WI38 (cell line): ENCODE results near the gene ZNF689.

Experiments used
- H3K4me3 ChIP-seq: 2 replicates; pipeline ENCODE4 v1.5.1; 2011; ENCODE audit warnings: low read depth, mild to moderate bottlenecking, control low read depth, low read length
- TF ChIP-seq, protein P1 (sequence below): IDR thresholded peaks from 2 replicates; pipeline ENCODE4 v1.5.1; 2012; ENCODE audit warnings: low read depth, mild to moderate bottlenecking, control low read depth, low read length

Gene ZNF689

DNA sequence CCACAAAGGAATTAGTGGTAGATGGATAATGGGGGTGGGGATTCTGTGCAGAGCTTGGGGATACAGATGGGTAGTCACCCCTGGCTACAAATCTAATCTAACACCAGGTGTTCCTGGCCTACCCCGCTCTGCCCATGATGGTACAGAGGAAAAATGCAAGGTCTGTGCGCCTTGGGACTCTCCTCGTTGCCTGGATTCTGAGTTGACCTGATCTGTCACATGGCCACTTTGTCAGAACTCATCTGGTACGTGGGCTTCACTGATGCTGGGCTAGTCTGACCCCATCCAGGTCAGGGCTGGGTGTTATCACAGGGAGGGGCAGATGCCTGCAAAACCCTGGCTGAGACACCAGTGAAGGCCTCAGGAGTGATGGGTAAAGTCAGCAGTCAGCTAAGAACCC, 57.2 kb downstream of the ZNF689 start:
- no peak overlapping the region for H3K4me3 ChIP-seq
- TF ChIP-seq, protein P1, sequence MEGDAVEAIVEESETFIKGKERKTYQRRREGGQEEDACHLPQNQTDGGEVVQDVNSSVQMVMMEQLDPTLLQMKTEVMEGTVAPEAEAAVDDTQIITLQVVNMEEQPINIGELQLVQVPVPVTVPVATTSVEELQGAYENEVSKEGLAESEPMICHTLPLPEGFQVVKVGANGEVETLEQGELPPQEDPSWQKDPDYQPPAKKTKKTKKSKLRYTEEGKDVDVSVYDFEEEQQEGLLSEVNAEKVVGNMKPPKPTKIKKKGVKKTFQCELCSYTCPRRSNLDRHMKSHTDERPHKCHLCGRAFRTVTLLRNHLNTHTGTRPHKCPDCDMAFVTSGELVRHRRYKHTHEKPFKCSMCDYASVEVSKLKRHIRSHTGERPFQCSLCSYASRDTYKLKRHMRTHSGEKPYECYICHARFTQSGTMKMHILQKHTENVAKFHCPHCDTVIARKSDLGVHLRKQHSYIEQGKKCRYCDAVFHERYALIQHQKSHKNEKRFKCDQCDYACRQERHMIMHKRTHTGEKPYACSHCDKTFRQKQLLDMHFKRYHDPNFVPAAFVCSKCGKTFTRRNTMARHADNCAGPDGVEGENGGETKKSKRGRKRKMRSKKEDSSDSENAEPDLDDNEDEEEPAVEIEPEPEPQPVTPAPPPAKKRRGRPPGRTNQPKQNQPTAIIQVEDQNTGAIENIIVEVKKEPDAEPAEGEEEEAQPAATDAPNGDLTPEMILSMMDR: no peak
